Panc1 (cell line): ENCODE measurements around the gene DAZ2. TPM values are rescaled to one million over a fixed set of nuclear protein-coding genes. Genes with fewer than 3 reads are reported as not detected.
"Not testable (repeated sequence)": the region's sequence is repeated elsewhere in the genome, so short reads cannot be mapped to it uniquely, and the experiment has no call there.

Source experiments
- ATAC-seq: fragments of 200-7000 bp; cut with Tn5 transposase; 2 replicates; pipeline ENCODE4 v1.9.1; 2020; ENCODE audit warnings: mild to moderate bottlenecking, moderate library complexity
- Bru-seq: library from RNA; stranded (reverse); fragments of 400-500 nt; gene quantifications from one replicate; lab custom pipeline; 2021; lab: Mats Ljungman, UMichigan
- BruChase-seq, 2 experiments: library from RNA; stranded (reverse); fragments of 400-500 nt; gene quantifications; one replicate each; lab custom pipeline; 2021; lab: Mats Ljungman, UMichigan
- BruUV-seq: library from RNA; stranded (reverse); fragments of 400-500 nt; replicated peaks from 2 replicates; lab custom pipeline; 2021; lab: Mats Ljungman, UMichigan
- CTCF ChIA-PET: fragments of 300-600 bp; sonication (Branson Sonifier 250); formaldehyde crosslinking; loops from one replicate; lab custom pipeline; 2022; ENCODE audit warnings: antibody characterized with exemption; lab: Charles Lee
- POLR2A ChIA-PET: fragments of 300-600 bp; sonication (Branson Sonifier 250); formaldehyde crosslinking; loops from one replicate; lab custom pipeline; 2022; ENCODE audit warnings: antibody characterized with exemption; lab: Charles Lee
- DNase-seq: peaks from one replicate; pipeline ENCODE4 v3.0.0-alpha.2; 2010; ENCODE audit warnings: low read depth, low spot score
- H3K27ac ChIP-seq: 2 replicates; pipeline ENCODE4 v1.5.1; 2011; ENCODE audit warnings: mild to moderate bottlenecking, low read length, inconsistent platforms
- H3K27me3 ChIP-seq: fragments of 200-500 bp; sonication (Bioruptor generic); 2 replicates; pipeline ENCODE4 v1.6.0; 2014; ENCODE audit warnings: low read length, inconsistent platforms; ENCODE audit not compliant: control insufficient read depth, insufficient read depth
- H3K36me3 ChIP-seq: fragments of 200-500 bp; sonication (Bioruptor generic); 2 replicates; pipeline ENCODE4 v1.5.1; 2014; ENCODE audit warnings: inconsistent platforms, mild to moderate bottlenecking, low read length, moderate library complexity; ENCODE audit not compliant: control insufficient read depth, insufficient read depth
- H3K4me1 ChIP-seq: 2 replicates; pipeline ENCODE4 v1.5.1; 2011; ENCODE audit warnings: inconsistent platforms, mild to moderate bottlenecking, low read length, moderate library complexity; ENCODE audit not compliant: control insufficient read depth, insufficient read depth
- H3K4me3 ChIP-seq, 2 experiments: 2 replicates each; pipeline ENCODE4 v1.5.1; 2011 to 2012; ENCODE audit warnings: low read depth in 2 of 2, low read length in 2 of 2, mild to moderate bottlenecking in 2 of 2, inconsistent platforms in 1 of 2, moderate library complexity in 1 of 2
- H3K9me3 ChIP-seq: fragments of 200-500 bp; sonication (Bioruptor generic); 2 replicates; pipeline ENCODE4 v1.5.1; 2014; ENCODE audit warnings: low read depth, mild to moderate bottlenecking, inconsistent platforms, low read length, moderate library complexity; ENCODE audit not compliant: control insufficient read depth, insufficient read depth
- in situ Hi-C: cut with HindIII; loops from 2 replicates; pipeline ENCODE4 v1.10.0; 2016; ENCODE audit warnings: low sequenced_read_pairs, low pct_unique_long_range_greater_than_20kb
- intact Hi-C: fragments of 100-400 bp; cut with micrococcal nuclease; formaldehyde crosslinking; loops from one replicate; pipeline ENCODE4 v1.10.0; 2022; ENCODE audit not compliant: unreplicated experiment
- long read RNA-seq: library from polyadenylated mRNA; unstranded; transcript quantifications from one replicate; pipeline ENCODE4 v2.0.0, GENCODE V29; 2021; ENCODE audit not compliant: unreplicated experiment
- polyA plus RNA-seq: library from polyadenylated mRNA; unstranded; fragments of >200 nt; gene quantifications from one replicate; pipeline ENCODE4 v1.2.1, GENCODE V29; 2012; ENCODE audit warnings: missing spikeins; ENCODE audit not compliant: insufficient read length
- total RNA-seq: library from RNA; stranded (reverse); gene quantifications from one replicate; pipeline ENCODE4 v1.2.1, GENCODE V29; 2021; ENCODE audit not compliant: unreplicated experiment

The DAZ2 gene
- total RNA-seq (not detected), Bru-seq, nascent RNA (not detected), BruChase-seq, experiment 1, labeled RNA remaining after a 2-hour chase (not detected), BruChase-seq, experiment 2, labeled RNA remaining after a 6-hour chase (not detected)
- not detected for polyA plus RNA-seq
- long read RNA-seq: 0 reads

DNA sequence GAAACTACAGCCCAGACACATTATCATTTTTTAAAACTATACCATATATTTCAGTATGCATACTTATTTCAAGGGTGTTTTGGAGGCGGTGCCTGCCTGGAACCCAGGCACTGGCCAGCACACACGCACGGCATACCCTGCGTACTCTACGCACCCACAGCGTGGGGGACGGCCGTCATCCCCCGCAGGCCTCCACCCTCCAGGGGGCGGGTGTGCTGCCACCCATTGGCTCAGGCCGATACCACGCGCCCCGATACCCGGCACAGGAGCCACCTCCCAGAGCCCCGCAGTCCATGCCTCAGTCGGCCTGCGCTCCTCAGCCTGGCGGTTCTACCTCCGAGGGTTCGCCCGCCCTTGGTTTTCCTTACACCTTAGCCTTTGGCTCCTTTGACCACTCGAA is at the start of gene DAZ2:
Gene DAZ2, plus strand, starts transcription at position 301 of the 400 bp plus-strand sequence. CDS start 208 bp downstream, outside the sequence.
- H3K4me1 ChIP-seq, in situ Hi-C loops, H3K27me3 ChIP-seq, H3K27ac ChIP-seq, DNase-seq, BruUV-seq, H3K4me3 ChIP-seq, intact Hi-C loops, CTCF ChIA-PET, H3K36me3 ChIP-seq, POLR2A ChIA-PET, H3K9me3 ChIP-seq, ATAC-seq: not testable (repeated sequence)

DNA sequence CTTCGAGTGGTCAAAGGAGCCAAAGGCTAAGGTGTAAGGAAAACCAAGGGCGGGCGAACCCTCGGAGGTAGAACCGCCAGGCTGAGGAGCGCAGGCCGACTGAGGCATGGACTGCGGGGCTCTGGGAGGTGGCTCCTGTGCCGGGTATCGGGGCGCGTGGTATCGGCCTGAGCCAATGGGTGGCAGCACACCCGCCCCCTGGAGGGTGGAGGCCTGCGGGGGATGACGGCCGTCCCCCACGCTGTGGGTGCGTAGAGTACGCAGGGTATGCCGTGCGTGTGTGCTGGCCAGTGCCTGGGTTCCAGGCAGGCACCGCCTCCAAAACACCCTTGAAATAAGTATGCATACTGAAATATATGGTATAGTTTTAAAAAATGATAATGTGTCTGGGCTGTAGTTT is 20.4 kb upstream of the DAZ2 start, which contains the start of gene DAZ1:
Gene DAZ1, minus strand, starts transcription at position 101 of the 400 bp plus-strand sequence. CDS start 208 bp downstream, outside the sequence.
- POLR2A ChIA-PET, H3K36me3 ChIP-seq, H3K27me3 ChIP-seq, H3K4me1 ChIP-seq, CTCF ChIA-PET, in situ Hi-C loops, ATAC-seq, BruUV-seq, intact Hi-C loops, H3K27ac ChIP-seq, H3K9me3 ChIP-seq, H3K4me3 ChIP-seq, DNase-seq: not testable (repeated sequence)

DNA sequence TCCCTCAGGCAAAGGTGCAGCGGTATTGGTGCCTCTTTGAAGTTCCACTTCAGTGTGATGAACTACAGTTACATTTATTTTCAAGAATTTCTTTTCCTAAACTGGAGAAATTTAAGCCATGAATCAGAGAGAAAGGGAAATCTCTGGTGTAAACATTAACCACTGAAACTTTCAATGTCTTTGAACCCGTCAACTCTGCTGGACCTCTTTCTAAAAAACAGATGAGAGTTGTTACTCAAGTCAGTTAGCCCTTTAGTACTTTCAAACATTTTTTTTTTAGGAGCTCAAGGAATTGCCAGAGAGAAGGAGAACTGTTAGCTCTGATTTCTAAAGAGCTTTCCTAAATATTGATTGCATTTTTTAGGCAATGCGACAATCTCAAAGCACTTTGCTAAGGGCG is 11.9 kb upstream of the DAZ2 start:
- in situ Hi-C loops, intact Hi-C loops, ATAC-seq, H3K27me3 ChIP-seq, H3K4me1 ChIP-seq, DNase-seq, H3K4me3 ChIP-seq, POLR2A ChIA-PET, H3K27ac ChIP-seq, BruUV-seq, H3K9me3 ChIP-seq, H3K36me3 ChIP-seq, CTCF ChIA-PET: not testable (repeated sequence)

GRCh38 chrY:23209802-23210495 is 9.4 kb upstream of the DAZ2 start:
- H3K36me3 ChIP-seq, in situ Hi-C loops, H3K27me3 ChIP-seq, H3K4me1 ChIP-seq, BruUV-seq, H3K4me3 ChIP-seq, DNase-seq, ATAC-seq, POLR2A ChIA-PET, CTCF ChIA-PET, H3K9me3 ChIP-seq, intact Hi-C loops, H3K27ac ChIP-seq: not testable (repeated sequence)

DNA sequence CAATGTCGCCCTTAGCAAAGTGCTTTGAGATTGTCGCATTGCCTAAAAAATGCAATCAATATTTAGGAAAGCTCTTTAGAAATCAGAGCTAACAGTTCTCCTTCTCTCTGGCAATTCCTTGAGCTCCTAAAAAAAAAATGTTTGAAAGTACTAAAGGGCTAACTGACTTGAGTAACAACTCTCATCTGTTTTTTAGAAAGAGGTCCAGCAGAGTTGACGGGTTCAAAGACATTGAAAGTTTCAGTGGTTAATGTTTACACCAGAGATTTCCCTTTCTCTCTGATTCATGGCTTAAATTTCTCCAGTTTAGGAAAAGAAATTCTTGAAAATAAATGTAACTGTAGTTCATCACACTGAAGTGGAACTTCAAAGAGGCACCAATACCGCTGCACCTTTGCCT is 8.7 kb upstream of the DAZ2 start:
- DNase-seq, H3K9me3 ChIP-seq, in situ Hi-C loops, ATAC-seq, POLR2A ChIA-PET, intact Hi-C loops, H3K36me3 ChIP-seq, CTCF ChIA-PET, H3K4me1 ChIP-seq, H3K27me3 ChIP-seq, H3K4me3 ChIP-seq, BruUV-seq, H3K27ac ChIP-seq: not testable (repeated sequence)

Other genes starting within 250 kb of the DAZ2 start
- not detected for gene BPY2, start 235.3 kb upstream of the DAZ2 start, total RNA-seq
- not detected for gene DAZ1, start 20.5 kb upstream of the DAZ2 start, total RNA-seq